A549 (cell line): ENCODE measurements around the gene LYST.

Source experiments
- EP300 ChIP-seq, 2 experiments: fragments of >200 bp; sonication (Bioruptor Twin); formaldehyde crosslinking; IDR thresholded peaks; 2 replicates in 1 of 2; 3 replicates in 1 of 2; pipeline ENCODE4 v1.6.1; 2016 to 2017
- ESRRA ChIP-seq: fragments of 150-350 bp; IDR thresholded peaks from 2 replicates; pipeline ENCODE4 v1.6.1; 2014; ENCODE audit warnings: mild to moderate bottlenecking, low read length, borderline replicate concordance
- FOSL2 ChIP-seq, 2 experiments: fragments of 450-650 bp in 1 of 2; fragments of >200 bp in 1 of 2; sonication (Bioruptor Twin) in 1 of 2; formaldehyde crosslinking; IDR thresholded peaks; 2 replicates each; pipeline versions ENCODE4 v1.5.0 to v1.6.1; 2016 to 2020; ENCODE audit warnings: mild to moderate bottlenecking in 1 of 2, moderate library complexity in 1 of 2
- JUNB ChIP-seq: fragments of >200 bp; sonication (Bioruptor Twin); formaldehyde crosslinking; IDR thresholded peaks from 2 replicates; pipeline ENCODE4 v1.6.1; 2016
- MAZ ChIP-seq: fragments of 150-350 bp; IDR thresholded peaks from 2 replicates; pipeline ENCODE4 v1.6.1; 2014; ENCODE audit warnings: antibody characterized with exemption, low read depth, low read length, borderline replicate concordance
- MYC ChIP-seq: IDR thresholded peaks from 2 replicates; pipeline ENCODE4 v1.6.1; 2012; ENCODE audit warnings: mild to moderate bottlenecking, inconsistent platforms, low read length, improper control_type of control experiment, borderline replicate concordance
- PHF8 ChIP-seq: fragments of 200-600 bp; sonication (generic); IDR thresholded peaks from 2 replicates; pipeline ENCODE4 v1.6.1; 2016; ENCODE audit warnings: low read depth, mild to moderate bottlenecking, antibody characterized with exemption, moderate library complexity, borderline replicate concordance
- POLR2A ChIP-seq: IDR thresholded peaks from 2 replicates; pipeline ENCODE4 v1.6.1; 2012; ENCODE audit warnings: mild to moderate bottlenecking, low read length
- SMC3 ChIP-seq: fragments of >200 bp; sonication (Bioruptor Twin); formaldehyde crosslinking; IDR thresholded peaks from 3 replicates; pipeline ENCODE4 v1.6.1; 2018; ENCODE audit warnings: inconsistent platforms
- ZNF302 ChIP-seq: fragments of 250-450 bp; sonication (Bioruptor Pico); IDR thresholded peaks from 2 replicates; pipeline ENCODE4 v1.9.0; 2021; ENCODE audit warnings: inconsistent platforms, mild to moderate bottlenecking, moderate library complexity
- TF ChIP-seq, protein P1 (sequence below): fragments of >200 bp; sonication (Bioruptor Twin); formaldehyde crosslinking; IDR thresholded peaks from 3 replicates; pipeline ENCODE4 v1.5.1; 2016
- TF ChIP-seq, protein P2 (sequence below): IDR thresholded peaks from 2 replicates; pipeline ENCODE4 v1.6.1; 2012
- TF ChIP-seq, protein P3 (sequence below): IDR thresholded peaks from 2 replicates; pipeline ENCODE4 v1.6.1; 2012; ENCODE audit warnings: low read depth, borderline replicate concordance
- TF ChIP-seq, protein P4 (sequence below): fragments of 200-600 bp; sonication (generic); IDR thresholded peaks from 2 replicates; pipeline ENCODE4 v1.6.1; 2016; ENCODE audit warnings: antibody characterized with exemption, mild to moderate bottlenecking, moderate library complexity

DNA sequence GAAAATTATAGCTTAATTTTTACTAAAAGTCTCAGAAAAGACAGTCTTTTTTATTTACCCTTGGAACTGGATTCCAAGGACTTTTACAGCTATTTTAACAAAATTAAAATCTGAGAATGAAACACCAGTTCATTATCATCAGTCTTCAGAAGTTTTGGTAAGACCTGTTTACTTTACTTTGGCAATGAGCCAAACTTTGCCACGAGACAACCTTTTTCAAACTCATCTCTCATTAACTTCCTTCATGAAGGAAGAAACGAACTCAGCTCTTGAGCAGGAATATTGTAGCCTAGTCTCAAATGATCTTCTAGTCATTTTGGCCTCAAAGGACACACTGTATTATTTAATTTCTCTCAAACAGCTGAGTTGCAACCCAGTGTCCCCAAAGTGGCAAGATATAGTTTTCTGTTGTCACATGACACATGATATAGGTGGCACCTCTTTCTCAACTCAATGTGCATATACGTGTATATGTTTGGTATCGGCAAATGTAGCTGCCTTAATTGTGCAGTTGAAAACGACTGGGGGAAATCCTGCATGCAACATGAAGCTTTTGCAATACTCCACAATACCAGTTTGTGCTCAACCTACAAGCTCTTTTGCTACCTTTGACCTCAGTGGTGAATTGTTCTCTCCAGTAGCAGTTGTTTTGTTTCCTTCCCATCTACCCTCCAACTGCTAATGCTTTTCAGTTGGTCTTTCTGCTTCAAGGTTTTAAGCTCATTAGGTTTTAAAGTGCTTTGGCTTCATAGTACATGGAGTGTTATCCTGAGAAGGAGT lies 208.8 kb downstream of the LYST start:
- TF ChIP-seq, protein P1, sequence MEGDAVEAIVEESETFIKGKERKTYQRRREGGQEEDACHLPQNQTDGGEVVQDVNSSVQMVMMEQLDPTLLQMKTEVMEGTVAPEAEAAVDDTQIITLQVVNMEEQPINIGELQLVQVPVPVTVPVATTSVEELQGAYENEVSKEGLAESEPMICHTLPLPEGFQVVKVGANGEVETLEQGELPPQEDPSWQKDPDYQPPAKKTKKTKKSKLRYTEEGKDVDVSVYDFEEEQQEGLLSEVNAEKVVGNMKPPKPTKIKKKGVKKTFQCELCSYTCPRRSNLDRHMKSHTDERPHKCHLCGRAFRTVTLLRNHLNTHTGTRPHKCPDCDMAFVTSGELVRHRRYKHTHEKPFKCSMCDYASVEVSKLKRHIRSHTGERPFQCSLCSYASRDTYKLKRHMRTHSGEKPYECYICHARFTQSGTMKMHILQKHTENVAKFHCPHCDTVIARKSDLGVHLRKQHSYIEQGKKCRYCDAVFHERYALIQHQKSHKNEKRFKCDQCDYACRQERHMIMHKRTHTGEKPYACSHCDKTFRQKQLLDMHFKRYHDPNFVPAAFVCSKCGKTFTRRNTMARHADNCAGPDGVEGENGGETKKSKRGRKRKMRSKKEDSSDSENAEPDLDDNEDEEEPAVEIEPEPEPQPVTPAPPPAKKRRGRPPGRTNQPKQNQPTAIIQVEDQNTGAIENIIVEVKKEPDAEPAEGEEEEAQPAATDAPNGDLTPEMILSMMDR: no peak
- TF ChIP-seq PHF8: no peak
- no peak for TF ChIP-seq ESRRA
- TF ChIP-seq MYC: no peak
- TF ChIP-seq FOSL2 (IDR thresholded peaks at IDR 0.05): no peak
- no peak for TF ChIP-seq FOSL2 (CRISPR knock-in tag; IDR thresholded peaks at IDR 0.05)
- TF ChIP-seq EP300 (IDR thresholded peaks at IDR 0.05): no peak
- TF ChIP-seq, protein P2, sequence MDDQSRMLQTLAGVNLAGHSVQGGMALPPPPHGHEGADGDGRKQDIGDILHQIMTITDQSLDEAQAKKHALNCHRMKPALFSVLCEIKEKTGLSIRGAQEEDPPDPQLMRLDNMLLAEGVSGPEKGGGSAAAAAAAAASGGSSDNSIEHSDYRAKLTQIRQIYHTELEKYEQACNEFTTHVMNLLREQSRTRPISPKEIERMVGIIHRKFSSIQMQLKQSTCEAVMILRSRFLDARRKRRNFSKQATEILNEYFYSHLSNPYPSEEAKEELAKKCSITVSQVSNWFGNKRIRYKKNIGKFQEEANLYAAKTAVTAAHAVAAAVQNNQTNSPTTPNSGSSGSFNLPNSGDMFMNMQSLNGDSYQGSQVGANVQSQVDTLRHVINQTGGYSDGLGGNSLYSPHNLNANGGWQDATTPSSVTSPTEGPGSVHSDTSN: no peak
- TF ChIP-seq SMC3: no peak
- no peak for TF ChIP-seq JUNB
- no peak for TF ChIP-seq MAZ
- TF ChIP-seq, protein P3, sequence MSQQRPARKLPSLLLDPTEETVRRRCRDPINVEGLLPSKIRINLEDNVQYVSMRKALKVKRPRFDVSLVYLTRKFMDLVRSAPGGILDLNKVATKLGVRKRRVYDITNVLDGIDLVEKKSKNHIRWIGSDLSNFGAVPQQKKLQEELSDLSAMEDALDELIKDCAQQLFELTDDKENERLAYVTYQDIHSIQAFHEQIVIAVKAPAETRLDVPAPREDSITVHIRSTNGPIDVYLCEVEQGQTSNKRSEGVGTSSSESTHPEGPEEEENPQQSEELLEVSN: no peak
- no peak for TF ChIP-seq ZNF302 (CRISPR knock-in tag)
- TF ChIP-seq, protein P4, sequence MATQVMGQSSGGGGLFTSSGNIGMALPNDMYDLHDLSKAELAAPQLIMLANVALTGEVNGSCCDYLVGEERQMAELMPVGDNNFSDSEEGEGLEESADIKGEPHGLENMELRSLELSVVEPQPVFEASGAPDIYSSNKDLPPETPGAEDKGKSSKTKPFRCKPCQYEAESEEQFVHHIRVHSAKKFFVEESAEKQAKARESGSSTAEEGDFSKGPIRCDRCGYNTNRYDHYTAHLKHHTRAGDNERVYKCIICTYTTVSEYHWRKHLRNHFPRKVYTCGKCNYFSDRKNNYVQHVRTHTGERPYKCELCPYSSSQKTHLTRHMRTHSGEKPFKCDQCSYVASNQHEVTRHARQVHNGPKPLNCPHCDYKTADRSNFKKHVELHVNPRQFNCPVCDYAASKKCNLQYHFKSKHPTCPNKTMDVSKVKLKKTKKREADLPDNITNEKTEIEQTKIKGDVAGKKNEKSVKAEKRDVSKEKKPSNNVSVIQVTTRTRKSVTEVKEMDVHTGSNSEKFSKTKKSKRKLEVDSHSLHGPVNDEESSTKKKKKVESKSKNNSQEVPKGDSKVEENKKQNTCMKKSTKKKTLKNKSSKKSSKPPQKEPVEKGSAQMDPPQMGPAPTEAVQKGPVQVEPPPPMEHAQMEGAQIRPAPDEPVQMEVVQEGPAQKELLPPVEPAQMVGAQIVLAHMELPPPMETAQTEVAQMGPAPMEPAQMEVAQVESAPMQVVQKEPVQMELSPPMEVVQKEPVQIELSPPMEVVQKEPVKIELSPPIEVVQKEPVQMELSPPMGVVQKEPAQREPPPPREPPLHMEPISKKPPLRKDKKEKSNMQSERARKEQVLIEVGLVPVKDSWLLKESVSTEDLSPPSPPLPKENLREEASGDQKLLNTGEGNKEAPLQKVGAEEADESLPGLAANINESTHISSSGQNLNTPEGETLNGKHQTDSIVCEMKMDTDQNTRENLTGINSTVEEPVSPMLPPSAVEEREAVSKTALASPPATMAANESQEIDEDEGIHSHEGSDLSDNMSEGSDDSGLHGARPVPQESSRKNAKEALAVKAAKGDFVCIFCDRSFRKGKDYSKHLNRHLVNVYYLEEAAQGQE: no peak
- TF ChIP-seq POLR2A: no peak
